OCI-LY3 (cell line): ENCODE results near the gene IBA57.

ENCODE experiments used
- H2AFZ ChIP-seq: fragments of 200-600, 300-600 bp; shearing (Covaris generic); 2 replicates; pipeline ENCODE4 v1.6.0; 2014; ENCODE audit warnings: antibody characterized with exemption, low read depth, low read length
- H3K27ac ChIP-seq: fragments of 200-600, 300-600 bp; sonication (generic); 2 replicates; pipeline ENCODE4 v1.5.1; 2014; ENCODE audit warnings: mild to moderate bottlenecking, low read length, moderate library complexity, mixed read lengths
- H3K27me3 ChIP-seq: fragments of 200-600, 300-600 bp; sonication (generic); 2 replicates; pipeline ENCODE4 v1.6.1; 2014; ENCODE audit warnings: low read depth, low read length, mixed read lengths
- H3K36me3 ChIP-seq: fragments of 200-600, 300-600 bp; sonication (generic); replicated peaks from 2 replicates; pipeline ENCODE3; 2014; ENCODE audit warnings: low read depth, low read length, mixed read lengths
- H3K4me1 ChIP-seq: fragments of 300-600, 200-600 bp; sonication (generic); 2 replicates; pipeline ENCODE4 v1.6.1; 2014; ENCODE audit warnings: low read length, mixed read lengths
- H3K4me2 ChIP-seq: fragments of 200-600, 300-600 bp; sonication (generic); 2 replicates; pipeline ENCODE4 v1.6.1; 2014; ENCODE audit warnings: low read length, mixed read lengths
- H3K4me3 ChIP-seq: fragments of 300-600, 200-600 bp; sonication (generic); 2 replicates; pipeline ENCODE4 v1.5.1; 2014; ENCODE audit warnings: antibody characterized with exemption, mild to moderate bottlenecking, low read length, moderate library complexity
- H3K79me2 ChIP-seq: fragments of 300-600, 200-600 bp; shearing (Covaris generic); 2 replicates; pipeline ENCODE4 v1.6.1; 2014; ENCODE audit warnings: mild to moderate bottlenecking, low read length, mixed read lengths
- H3K9ac ChIP-seq: fragments of 300-600, 200-600 bp; shearing (Covaris generic); 2 replicates; pipeline ENCODE4 v1.6.0; 2014; ENCODE audit warnings: mild to moderate bottlenecking, low read length, moderate library complexity
- H3K9me3 ChIP-seq: fragments of 200-600, 300-600 bp; shearing (Covaris generic); 2 replicates; pipeline ENCODE4 v1.6.1; 2014; ENCODE audit warnings: low read length, mixed read lengths; ENCODE audit not compliant: insufficient read depth
- H4K20me1 ChIP-seq: fragments of 200-600, 300-600 bp; sonication (generic); 2 replicates; pipeline ENCODE4 v1.6.1; 2016; ENCODE audit warnings: low read length, mixed read lengths; ENCODE audit not compliant: insufficient read depth
- CTCF ChIP-seq: fragments of 200-600, 300-600 bp; sonication (generic); IDR thresholded peaks from 2 replicates; pipeline ENCODE4 v1.5.1; 2014; ENCODE audit warnings: antibody characterized with exemption, low read length, low read depth
- EZH2phosphoT487 ChIP-seq: fragments of 200-600 bp; shearing (Covaris generic); IDR thresholded peaks from 2 replicates; pipeline ENCODE4 v1.6.1; 2018; ENCODE audit warnings: antibody characterized with exemption, mixed run types, low read depth

Gene IBA57

GRCh38 chr1:228205526-228206436 lies 40.2 kb downstream of the IBA57 start:
- Histone ChIP-seq H3K27ac (no peak overlapping the region), H3K79me2 (no peaks in the 10 kb centered on the region), H3K9me3 (no peaks in the 10 kb centered on the region), H3K4me1 (no peaks in the 10 kb centered on the region), H3K36me3 (no peaks in the 10 kb centered on the region), H3K4me3 (no peak overlapping the region), H4K20me1 (no peaks in the 10 kb centered on the region), H3K4me2 (no peak overlapping the region), H3K27me3 (no peaks in the 10 kb centered on the region), H3K9ac (no peak overlapping the region), H2AFZ (no peak overlapping the region)
- TF ChIP-seq CTCF (no peak), EZH2phosphoT487 (no peak)

- H3K27me3 ChIP-seq = no peaks in the 10 kb centered on the region
- no peak overlapping the region for H3K4me2 ChIP-seq
- H2AFZ ChIP-seq = no peak overlapping the region
- H4K20me1 ChIP-seq = no peaks in the 10 kb centered on the region
- no peaks in the 10 kb centered on the region for H3K9me3 ChIP-seq
- no peaks in the 10 kb centered on the region for H3K4me1 ChIP-seq
- TF ChIP-seq EZH2phosphoT487 = no peak
- TF ChIP-seq CTCF = no peak
- no peak overlapping the region for H3K4me3 ChIP-seq
- H3K9ac ChIP-seq = no peak overlapping the region
- no peak overlapping the region for H3K27ac ChIP-seq
- H3K36me3 ChIP-seq = no peaks in the 10 kb centered on the region
- H3K79me2 ChIP-seq = no peaks in the 10 kb centered on the region
Measured at GRCh38 chr1:228206582-228207351, 41.2 kb downstream of the IBA57 start.

GRCh38 chr1:228207381-228207810 lies 41.8 kb downstream of the IBA57 start:
- no peak for TF ChIP-seq CTCF
- no peak for TF ChIP-seq EZH2phosphoT487
- Histone ChIP-seq H3K36me3 (no peaks in the 10 kb centered on the region), H3K9ac (no peak overlapping the region), H3K9me3 (no peaks in the 10 kb centered on the region), H3K27ac (no peak overlapping the region), H4K20me1 (no peaks in the 10 kb centered on the region), H3K4me3 (no peak overlapping the region), H3K4me2 (no peak overlapping the region), H3K4me1 (no peaks in the 10 kb centered on the region), H3K27me3 (no peaks in the 10 kb centered on the region), H3K79me2 (no peaks in the 10 kb centered on the region), H2AFZ (no peak overlapping the region)
